ENCODE measurements around the gene XPNPEP2. TPM values are rescaled to one million over a fixed set of nuclear protein-coding genes. Genes with fewer than 3 reads are reported as not detected.

XPNPEP2 gene
- total RNA-seq, 1 donor, result not detected

- Histone ChIP-seq H2AFZ (ENCODE audit: low read length) (no peak overlapping the region), H3K4me1 (ENCODE audit: insufficient read depth, low read length) (no peaks in the 10 kb centered on the region), H3K27ac (ENCODE audit: low read depth, low read length) (no peak overlapping the region), H3K4me2 (ENCODE audit: insufficient read depth, low read length) (no peak overlapping the region), H3K27me3 (ENCODE audit: insufficient read depth, low read length) (no peaks in the 10 kb centered on the region), H3K9me3 (ENCODE audit: low read depth, low read length) (no peaks in the 10 kb centered on the region), H3K36me3 (ENCODE audit: insufficient read depth, low read length) (peaks cover 5% of the 10 kb centered on the region), H4K20me1 (ENCODE audit: insufficient read depth, low read length) (no peaks in the 10 kb centered on the region), H3K4me3 (ENCODE audit: insufficient read depth, low read length) (no peak overlapping the region), H3K79me2 (ENCODE audit: insufficient read depth, low read length) (no peaks in the 10 kb centered on the region)
- TF ChIP-seq CTCF (IDR thresholded peaks at IDR 0.05; ENCODE audit: extremely low read depth, low read depth, low read length), result no peak
- DNase-seq (ENCODE audit: insufficient read length, low spot score, missing footprints), result no peak
These were observed 75.0 kb downstream of the XPNPEP2 start for GRCh38 chrX:129813662-129814368.

- peaks cover 4% of the 10 kb centered on the region for H3K36me3 ChIP-seq (ENCODE audit: insufficient read depth, low read length)
- no peaks in the 10 kb centered on the region for H3K79me2 ChIP-seq (ENCODE audit: insufficient read depth, low read length)
- H3K27ac ChIP-seq (ENCODE audit: low read depth, low read length), result no peak overlapping the region
- H3K9me3 ChIP-seq (ENCODE audit: low read depth, low read length), result no peaks in the 10 kb centered on the region
- no peak for TF ChIP-seq CTCF (IDR thresholded peaks at IDR 0.05; ENCODE audit: extremely low read depth, low read depth, low read length)
- H4K20me1 ChIP-seq (ENCODE audit: insufficient read depth, low read length), result no peaks in the 10 kb centered on the region
- H3K4me3 ChIP-seq (ENCODE audit: insufficient read depth, low read length), result no peak overlapping the region
- no peak overlapping the region for H3K4me2 ChIP-seq (ENCODE audit: insufficient read depth, low read length)
- no peaks in the 10 kb centered on the region for H3K4me1 ChIP-seq (ENCODE audit: insufficient read depth, low read length)
- no peak overlapping the region for H2AFZ ChIP-seq (ENCODE audit: low read length)
- no peaks in the 10 kb centered on the region for H3K27me3 ChIP-seq (ENCODE audit: insufficient read depth, low read length)
- DNase-seq (ENCODE audit: insufficient read length, low spot score, missing footprints), result no peak
These were observed 79.3 kb downstream of the XPNPEP2 start for GRCh38 chrX:129818123-129818522.

Small RNA genes lying within 50 kb of the gene (small RNA-seq; reads per million reads assigned to genes)
- gene RF00017, result not detected

Other genes with a start within 250 kb of the XPNPEP2 start
- 44.8 and 58.6 TPM in 2 replicates for gene SMARCA1, start 215.5 kb upstream of the XPNPEP2 start, total RNA-seq
- 18.1 and 18.9 TPM in 2 replicates for gene OCRL, start 198.7 kb upstream of the XPNPEP2 start, total RNA-seq
- gene APLN, start 84.0 kb upstream of the XPNPEP2 start, total RNA-seq, result 0.29 and 0.72 TPM in 2 replicates
- gene SASH3, start 41.0 kb downstream of the XPNPEP2 start, total RNA-seq, result not detected in 2 replicates
- 28.2 and 33.0 TPM in 2 replicates for gene ZDHHC9, start 104.9 kb downstream of the XPNPEP2 start, total RNA-seq
- 19.9 and 20.9 TPM in 2 replicates for gene UTP14A, start 167.2 kb downstream of the XPNPEP2 start, total RNA-seq
- gene BCORL1, start 243.7 kb downstream of the XPNPEP2 start, total RNA-seq, result 1.4 and 1.8 TPM in 2 replicates